IPS-NIHi7 (cell line): ENCODE results near the gene ATP10A.

Source experiments
- DNase-seq: peaks from one replicate; pipeline ENCODE4 v3.0.0; 2012; ENCODE audit warnings: mixed read lengths; ENCODE audit errors: extremely low spot score

ATP10A gene

GRCh38 chr15:25719101-25719985 lies 143.8 kb downstream of the ATP10A start:
- DNase-seq = no peak

GRCh38 chr15:25718597-25718996 lies 144.5 kb downstream of the ATP10A start:
- no peak for DNase-seq

- DNase-seq = no peak
Measured at GRCh38 chr15:25718169-25718536, 145.0 kb downstream of the ATP10A start.

GRCh38 chr15:25717457-25718168 lies 145.5 kb downstream of the ATP10A start:
- DNase-seq = no peak

GRCh38 chr15:25717127-25717456 lies 146.0 kb downstream of the ATP10A start:
- no peak for DNase-seq

- DNase-seq = no peak
Measured at GRCh38 chr15:25716414-25717126, 146.6 kb downstream of the ATP10A start.

GRCh38 chr15:25715536-25716413 lies 147.4 kb downstream of the ATP10A start:
- no peak for DNase-seq

- no peak for DNase-seq
Measured at GRCh38 chr15:25714538-25714840, 148.6 kb downstream of the ATP10A start.

- no peak for DNase-seq
Measured at GRCh38 chr15:25713736-25714537, 149.2 kb downstream of the ATP10A start.

GRCh38 chr15:25712961-25713355 lies 150.2 kb downstream of the ATP10A start:
- DNase-seq = no peak

GRCh38 chr15:25712192-25712960 lies 150.8 kb downstream of the ATP10A start:
- no peak for DNase-seq

GRCh38 chr15:25711691-25712090 lies 151.4 kb downstream of the ATP10A start:
- DNase-seq = no peak

GRCh38 chr15:25711164-25711563 lies 152.0 kb downstream of the ATP10A start:
- no peak for DNase-seq

- DNase-seq = peak; percentile 89
Measured at GRCh38 chr15:25710184-25710583, 152.9 kb downstream of the ATP10A start.

GRCh38 chr15:25709437-25710159 lies 153.5 kb downstream of the ATP10A start:
- DNase-seq = no peak

GRCh38 chr15:25708391-25708790 lies 154.7 kb downstream of the ATP10A start:
- DNase-seq = no peak

- DNase-seq = no peak
Measured at GRCh38 chr15:25707656-25708365, 155.3 kb downstream of the ATP10A start.

- no peak for DNase-seq
Measured at GRCh38 chr15:25706176-25706955, 156.8 kb downstream of the ATP10A start.
